ENCODE measurements around the gene KYNU.
"Not testable (repeated sequence)": the region's sequence is repeated elsewhere in the genome, so short reads cannot be mapped to it uniquely, and the experiment has no call there.

The KYNU gene

GRCh38 chr2:143088388-143088787 is 210.9 kb downstream of the KYNU start:
- DNase-seq (ENCODE audit: low read depth in 2 of 2): no peak

GRCh38 chr2:143089520-143089919 is 212.1 kb downstream of the KYNU start:
- DNase-seq (ENCODE audit: low read depth in 2 of 2): not testable (repeated sequence)
